Fibroblast of skin of scalp (primary cell): ENCODE results near the gene HHATL. TPM values are rescaled to one million over a fixed set of nuclear protein-coding genes. Genes with fewer than 3 reads are reported as not detected.

Source experiments
- DNase-seq: peaks from one replicate; pipeline ENCODE4 v3.0.0-alpha.2; 2013
- polyA plus RNA-seq, 2 experiments: library from polyadenylated mRNA; unstranded; fragments of 120-200 nt; gene quantifications; one replicate each; pipeline ENCODE4 v1.2.1, GENCODE V29; 2013; ENCODE audit not compliant: insufficient read length in 2 of 2

The HHATL gene, protein sequence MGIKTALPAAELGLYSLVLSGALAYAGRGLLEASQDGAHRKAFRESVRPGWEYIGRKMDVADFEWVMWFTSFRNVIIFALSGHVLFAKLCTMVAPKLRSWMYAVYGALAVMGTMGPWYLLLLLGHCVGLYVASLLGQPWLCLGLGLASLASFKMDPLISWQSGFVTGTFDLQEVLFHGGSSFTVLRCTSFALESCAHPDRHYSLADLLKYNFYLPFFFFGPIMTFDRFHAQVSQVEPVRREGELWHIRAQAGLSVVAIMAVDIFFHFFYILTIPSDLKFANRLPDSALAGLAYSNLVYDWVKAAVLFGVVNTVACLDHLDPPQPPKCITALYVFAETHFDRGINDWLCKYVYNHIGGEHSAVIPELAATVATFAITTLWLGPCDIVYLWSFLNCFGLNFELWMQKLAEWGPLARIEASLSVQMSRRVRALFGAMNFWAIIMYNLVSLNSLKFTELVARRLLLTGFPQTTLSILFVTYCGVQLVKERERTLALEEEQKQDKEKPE
- 0.26 TPM for polyA plus RNA-seq (2013, experiment 1 of 2; ENCODE audit: insufficient read length)
- 1.8 TPM for polyA plus RNA-seq (2013, experiment 2 of 2; ENCODE audit: insufficient read length)

DNA sequence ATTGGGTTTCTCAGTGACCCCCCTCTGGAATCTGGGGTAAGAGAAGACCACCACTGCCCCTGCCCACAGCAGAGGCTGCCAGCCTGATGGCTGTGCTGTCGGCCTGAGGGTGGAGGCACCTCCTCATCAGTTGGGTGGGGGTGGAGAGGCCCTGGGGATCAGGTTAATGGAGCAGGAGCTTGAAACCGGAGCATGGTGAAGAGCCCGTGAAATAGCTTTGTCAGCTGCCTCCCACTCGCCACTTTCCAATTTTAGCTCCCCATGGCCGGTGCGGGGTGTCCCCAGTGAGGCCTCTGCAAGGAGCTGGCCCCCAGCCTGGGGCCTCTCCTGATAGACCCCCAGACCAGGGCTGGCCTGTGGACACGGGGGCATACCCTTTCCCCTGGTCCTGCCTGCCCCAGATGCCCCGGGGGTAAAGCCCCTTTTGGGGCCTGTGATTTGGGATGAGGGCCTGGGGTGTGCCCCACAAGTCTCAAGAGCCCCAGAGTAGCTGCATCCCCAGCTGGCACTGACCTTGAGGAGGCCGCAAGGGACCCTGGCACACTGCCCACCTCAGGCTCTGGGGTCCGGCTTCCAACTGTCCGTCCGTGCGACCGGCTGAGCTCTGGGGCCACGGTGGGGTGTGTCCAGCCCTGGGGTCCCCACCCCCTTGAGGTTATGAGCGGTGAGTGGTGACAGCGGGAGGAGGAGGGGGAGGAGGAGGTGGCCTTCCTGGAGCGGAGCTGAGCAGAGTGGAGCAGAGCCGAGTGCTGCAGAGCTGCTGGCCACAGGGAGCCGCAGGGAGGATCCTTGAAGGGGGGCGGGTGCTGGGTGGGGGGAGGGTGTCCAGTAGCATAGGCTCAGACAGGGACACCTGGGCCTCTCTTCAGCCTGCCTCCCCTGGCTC, at the start of gene HHATL:
TSS of gene HHATL (minus strand) at position 733 of the 886 bp plus-strand sequence. CDS start 1,972 bp downstream, outside the sequence.
- no peak for DNase-seq

DNA sequence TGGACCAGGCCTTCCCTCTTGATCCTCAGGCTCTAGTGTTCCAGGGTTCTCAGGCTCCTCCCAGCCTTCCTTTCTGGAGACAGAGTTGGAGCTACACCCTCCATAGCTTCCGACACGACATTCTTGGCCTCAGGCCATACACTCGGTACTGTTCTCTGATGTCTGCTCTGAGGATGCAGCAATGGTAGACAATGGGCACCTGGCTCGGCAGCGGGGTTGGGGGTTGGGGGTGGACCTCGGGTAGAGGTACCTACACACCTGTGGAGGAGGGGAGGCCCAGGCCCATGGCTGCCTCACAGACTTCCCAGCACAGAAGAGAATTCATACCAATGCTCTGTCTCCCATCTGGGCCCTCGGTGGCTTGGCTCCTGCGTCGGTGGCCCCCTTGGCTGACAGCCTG, 49.0 kb upstream of the HHATL start:
- DNase-seq = no peak

DNA sequence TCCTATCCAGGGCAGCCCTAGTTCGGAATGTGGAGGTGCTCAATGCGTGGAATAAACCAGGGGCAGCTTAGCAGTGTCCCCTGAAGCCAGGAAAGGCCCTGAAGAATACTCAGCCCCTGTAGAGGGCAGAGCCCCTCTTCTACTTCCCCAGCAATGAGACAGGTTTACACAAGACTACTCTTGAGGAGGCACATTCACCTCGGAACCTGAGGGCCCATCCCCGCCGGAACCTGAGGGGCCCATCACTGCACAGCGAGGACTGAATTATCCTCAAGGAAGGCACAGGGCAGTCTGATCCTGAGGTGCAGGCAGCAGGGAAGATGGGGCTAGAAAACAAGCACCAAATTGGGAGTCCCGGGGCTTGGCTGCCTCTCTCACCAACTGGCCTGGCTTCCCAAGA, 48.2 kb upstream of the HHATL start:
- no peak for DNase-seq

DNA sequence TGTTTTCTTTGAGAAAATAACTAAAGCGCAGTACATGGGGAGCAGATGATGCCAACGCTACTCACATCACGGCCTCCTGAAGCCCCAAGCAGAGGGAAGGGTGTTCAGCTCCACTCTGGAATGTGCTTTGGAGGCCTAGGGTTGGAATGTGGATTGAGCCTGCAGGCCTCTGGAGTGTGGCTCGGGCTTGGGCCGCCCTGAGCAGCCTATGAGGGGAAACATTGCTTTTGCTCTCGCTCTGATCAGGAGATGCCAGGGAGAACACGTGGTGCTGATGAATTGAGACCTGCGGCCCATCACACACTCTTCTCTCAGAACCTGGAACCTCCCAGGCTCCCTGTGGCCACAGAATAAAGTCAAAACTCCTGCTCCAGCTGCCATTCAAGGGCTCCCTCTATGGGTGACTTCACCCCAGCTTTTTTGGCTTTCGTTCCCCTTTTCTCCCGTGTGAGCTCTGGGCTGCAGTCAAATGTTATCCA, 47.2 kb upstream of the HHATL start:
- DNase-seq = peak; percentile 43

DNA sequence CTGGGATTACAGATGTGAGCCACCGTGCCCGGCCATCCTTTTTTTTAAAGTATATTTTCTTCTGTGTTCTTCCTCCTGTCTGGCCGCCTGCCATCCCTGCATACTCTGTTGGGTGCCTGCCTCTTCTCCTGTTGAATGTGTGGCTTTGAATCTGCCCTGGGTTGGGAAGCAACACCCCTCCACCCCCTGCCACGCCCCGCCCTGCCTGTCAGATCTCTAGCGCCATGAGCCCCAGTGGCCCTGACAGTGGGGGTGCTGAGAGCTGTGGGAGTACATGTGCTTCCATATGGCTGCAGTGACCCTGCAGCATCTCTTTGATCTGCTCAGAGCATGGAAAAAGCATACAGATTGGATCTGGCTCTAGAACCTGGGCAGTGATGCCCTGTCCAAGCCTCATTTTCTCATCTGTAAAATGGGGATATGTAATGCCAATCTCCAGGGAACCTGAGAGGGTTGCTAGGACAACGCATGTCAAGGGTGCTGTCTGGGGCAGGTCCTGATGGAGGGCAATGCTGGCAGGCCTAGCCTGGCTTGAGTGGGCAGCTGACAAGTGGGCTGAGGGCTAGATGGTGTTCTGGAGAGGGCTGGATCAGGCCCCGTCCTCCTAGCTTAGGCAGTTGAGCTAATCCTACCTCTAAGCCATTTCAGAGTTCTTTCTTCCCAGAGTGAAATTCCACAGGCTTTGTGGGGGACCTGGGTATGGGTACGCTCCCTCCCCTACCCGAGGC, 46.6 kb upstream of the HHATL start:
- no peak for DNase-seq

DNA sequence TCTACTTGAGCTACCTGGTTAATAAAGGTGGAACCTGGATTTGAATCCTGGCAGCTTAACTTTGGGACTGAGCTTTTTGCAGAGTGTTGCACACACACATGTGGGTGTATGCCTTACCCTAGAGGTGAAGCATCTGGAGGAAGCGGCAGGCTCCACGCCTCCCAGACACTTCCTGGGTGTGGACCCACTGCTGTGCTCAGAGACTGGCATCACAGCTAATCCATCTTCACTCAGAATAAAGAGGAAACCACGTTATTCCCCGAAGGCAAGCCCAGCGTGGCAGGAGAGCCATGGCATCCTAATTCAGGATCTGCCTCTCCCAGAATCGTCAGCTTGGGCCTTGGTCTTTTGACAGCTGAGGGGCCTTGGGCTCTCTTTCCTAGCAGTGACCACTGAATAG, 45.0 kb upstream of the HHATL start:
- no peak for DNase-seq

DNA sequence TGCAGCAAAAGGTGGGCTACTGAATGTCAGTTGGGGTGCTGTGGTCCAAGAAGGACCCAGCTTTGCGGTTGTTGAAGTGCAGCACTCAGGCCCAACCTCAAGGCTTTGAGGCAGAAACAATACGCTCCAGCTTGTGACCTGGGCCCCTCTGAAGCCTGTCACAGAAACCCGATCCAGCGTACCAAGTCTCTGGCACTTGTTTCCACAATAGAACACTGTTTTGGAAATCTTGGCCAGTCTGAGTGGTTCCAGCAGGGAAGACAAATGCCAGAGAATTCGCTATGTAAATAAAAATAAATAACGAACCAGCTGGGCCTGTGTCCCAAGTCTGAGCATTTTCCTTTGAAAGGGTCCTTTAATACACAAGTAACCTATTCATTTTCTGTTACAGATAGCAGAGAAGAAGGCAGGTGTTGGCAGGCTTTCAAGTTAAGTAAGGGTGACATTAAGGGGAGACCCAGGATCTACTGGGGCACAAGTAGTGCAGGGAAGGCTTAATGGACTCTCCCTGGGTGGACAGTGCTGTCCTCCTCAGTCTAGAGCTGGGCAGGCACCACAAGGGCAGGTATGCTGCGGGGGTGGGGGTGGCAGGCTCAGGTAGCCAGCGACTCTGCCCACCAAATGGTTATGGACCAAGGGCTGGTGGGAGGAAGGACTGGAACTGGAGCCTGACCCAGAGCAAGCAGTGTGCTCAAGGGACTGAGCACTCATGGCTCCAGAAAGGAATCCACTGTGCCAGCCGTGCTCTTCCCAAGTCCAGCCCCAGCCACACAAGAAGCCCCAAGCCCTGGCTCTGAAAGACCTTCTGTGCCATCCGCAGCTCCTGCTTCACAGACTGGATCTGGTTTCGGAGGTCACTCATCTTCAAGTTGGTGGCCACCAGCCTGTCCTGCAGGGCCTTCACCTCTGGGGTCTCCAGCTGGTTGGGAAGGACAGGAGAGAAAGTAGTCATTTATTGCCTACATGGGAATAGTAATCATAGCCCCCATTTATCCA, 44.2 kb upstream of the HHATL start:
- DNase-seq = no peak

DNA sequence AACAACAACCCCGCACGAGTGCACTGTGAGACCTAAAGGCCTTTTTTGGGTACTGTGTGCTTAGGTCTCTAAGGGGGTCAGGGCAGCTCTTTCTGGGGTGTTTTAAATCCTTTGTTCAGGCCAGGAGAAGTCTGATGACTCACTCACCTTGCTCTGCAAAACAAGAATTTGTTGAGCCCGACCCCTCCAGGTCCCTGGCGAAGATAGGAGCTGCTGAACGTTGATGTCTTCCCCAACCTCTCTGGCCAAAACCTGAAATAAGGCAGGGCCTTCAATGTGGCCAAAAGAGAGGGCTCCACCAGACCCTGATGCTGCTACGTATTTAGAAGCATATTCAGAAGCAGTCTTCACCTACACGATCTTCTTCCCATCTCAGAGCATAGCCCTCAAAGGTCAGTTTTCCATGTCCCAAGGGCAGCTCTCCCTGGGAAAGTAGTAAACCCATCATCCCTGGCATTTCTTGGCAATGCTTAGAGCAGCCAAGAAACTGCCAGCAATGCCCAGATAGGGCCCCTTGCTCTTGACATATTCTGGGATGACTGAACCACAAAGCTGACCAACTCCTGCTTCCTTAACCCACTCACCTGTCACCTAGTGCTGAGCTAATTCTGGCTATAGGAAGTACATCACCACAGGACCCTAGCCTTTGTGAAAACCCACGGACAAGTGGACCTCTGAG, 43.3 kb upstream of the HHATL start:
- DNase-seq = no peak

DNA sequence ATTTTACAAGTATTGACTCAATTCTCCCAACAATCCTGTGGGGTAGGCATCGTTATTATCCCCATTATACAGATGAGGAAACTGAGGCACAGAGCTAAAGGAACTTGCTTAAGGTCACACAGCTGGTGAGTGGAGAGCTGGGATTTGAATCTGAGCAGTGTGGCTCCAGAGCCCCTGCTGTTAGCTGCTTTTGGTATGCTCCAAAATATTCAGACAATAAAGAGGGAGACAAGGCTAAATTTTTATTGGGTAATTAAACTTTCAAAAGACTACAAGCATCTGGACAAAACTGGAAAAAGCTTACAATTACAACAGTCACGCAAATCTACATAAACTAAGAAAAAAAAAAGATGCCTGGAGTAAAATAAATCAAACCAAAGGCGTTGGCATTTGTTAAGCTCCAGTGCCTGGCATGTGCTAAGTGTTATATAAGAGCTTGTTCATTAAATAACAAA, 42.7 kb upstream of the HHATL start:
- DNase-seq = no peak

DNA sequence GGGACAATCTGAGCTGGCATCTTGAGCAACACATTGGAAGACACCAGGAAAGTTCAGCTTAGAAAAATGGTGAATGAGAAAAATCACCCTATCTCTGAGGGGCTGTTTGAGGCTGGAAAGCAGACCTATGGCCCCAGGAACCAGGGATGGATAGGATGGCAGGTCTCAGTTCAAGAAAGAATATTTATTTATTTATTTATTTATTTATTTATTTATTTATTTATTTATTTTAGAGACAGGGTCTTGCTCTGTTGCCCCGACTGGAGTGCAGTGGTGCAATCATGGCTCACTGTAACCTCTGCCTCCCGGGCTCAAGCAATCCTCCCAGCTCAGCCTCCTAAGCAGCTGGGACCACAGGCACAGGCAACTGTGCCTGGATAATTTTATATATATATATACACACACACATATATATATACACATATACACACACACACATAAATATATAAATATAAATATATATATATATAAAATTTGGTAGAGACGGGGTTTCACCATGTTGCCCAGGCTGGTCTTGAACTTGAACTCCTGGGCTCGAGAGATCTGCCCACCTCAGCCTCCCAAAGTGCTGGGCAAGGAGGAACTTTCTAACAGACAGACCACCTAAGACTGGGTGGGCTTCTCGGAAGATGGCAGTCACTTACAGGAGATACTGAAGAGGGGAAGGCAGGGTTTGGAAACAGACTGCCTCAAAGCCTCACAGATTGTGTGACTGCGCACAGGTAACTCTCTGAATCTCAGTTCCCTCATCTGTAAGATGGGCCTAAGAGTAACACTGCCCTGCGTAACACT, 40.8 kb upstream of the HHATL start:
- no peak for DNase-seq

DNA sequence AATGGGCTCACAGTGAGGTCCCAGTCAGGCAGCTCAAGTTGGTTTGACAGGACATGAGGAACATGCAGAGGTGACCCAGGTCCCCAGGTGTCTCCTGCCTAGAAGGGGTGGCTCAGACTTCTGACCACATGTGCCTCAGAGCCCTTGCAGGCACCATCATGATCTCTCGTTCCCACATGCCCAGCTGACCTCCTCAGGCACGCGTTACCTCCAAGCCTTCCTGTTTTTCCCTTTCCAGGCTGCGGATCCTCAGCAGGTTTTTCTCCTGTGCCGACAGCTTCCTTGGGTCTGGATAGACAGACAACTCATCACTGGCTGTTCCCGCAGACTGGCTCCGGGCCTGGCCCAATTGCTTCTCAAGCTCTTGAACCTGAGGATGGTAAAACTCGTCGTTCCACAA, 40.1 kb upstream of the HHATL start:
- no peak for DNase-seq

DNA sequence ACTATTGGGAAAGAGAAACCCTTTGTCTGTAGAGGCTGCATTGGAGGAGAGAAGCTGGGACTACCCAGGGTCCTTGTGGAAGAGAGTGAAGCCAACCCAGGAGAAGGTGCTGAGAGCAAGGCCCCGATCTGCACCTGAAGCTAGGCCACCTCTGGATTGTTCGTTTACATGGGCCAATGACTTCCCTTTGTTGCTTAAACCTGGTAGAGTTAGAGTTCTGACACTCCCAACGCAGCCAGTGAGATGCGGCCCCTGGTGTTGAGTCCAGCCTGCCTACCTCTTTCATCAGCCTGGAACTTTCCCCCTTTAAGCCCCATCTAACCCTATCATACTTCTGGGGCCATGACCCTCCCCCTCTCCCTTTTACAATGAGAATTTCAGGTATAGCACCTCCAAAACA, 39.7 kb upstream of the HHATL start:
- no peak for DNase-seq

DNA sequence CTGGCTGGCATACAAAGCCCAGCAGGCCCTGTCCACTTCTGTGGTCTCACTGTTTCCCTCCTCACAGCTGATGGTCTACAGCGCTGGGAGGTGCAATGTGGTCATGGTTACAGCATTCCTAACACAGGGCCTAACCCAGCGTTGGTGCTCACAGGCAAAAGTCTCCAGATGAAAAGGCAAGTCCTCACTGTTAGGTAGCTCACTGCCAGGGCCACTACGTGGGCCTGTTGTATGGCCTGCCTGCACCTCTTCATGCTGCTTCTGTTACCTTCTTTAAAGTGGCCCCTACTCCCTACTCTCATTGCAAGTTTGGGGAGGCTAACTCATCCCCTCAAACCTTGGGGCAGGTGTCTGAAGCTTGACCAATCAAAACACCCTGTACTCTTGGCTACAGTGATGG, 39.2 kb upstream of the HHATL start:
- DNase-seq = no peak

DNA sequence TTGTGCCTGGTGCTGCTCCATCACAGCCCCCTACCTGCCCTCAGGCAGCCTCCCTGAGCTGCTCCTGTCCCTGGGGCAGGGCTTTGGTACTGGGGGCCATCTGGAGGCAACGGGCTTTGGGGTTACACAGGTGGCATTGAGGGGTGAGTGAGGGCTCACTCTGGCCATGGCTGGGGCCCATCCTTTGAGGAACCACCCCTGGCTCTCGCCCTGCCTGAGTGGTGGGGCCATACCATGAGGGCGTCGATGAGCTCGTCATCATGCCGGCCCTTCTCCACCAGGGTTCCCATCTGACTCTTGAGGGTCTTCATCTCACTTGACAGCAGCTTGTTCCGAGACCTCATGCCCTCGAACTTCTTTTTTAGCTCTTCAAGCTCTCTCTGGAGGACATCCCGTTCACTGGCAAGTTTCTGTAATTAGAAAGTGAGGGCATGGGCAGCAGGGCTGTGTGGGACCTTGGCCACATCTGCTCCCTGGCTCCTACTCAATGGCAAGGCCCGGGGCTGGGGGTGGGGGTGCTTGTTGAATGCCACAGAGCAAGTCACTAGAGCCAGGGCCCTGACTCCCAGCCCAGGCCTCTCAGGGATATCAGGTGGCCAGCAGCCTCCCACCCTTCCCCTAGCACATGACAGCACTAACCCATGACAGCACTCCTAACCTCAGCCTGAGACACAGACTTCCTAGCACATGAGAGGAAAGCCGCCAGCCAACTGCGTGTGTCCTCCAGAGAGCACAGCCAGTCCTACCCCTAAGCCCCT, 37.0 kb upstream of the HHATL start:
- DNase-seq = no peak

DNA sequence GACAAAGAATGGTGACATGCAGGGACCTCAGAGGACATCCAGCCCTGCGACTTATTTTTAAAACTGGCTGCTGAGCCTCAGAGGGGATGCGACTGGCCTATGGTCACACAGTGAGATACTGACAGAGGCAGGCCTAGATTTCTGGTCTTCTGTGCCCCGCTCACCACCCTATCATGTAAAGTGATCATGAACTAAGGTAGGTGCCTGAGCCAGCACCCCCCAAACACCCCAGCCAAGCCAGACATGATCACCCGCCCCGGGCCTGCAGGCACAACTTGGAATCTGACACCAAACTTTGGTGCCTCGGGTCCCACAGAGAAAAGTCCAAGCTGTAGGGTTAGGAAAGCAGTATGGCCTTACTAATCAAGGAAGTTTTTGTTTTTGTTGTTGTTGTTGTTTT, 33.9 kb upstream of the HHATL start:
- DNase-seq = no peak

DNA sequence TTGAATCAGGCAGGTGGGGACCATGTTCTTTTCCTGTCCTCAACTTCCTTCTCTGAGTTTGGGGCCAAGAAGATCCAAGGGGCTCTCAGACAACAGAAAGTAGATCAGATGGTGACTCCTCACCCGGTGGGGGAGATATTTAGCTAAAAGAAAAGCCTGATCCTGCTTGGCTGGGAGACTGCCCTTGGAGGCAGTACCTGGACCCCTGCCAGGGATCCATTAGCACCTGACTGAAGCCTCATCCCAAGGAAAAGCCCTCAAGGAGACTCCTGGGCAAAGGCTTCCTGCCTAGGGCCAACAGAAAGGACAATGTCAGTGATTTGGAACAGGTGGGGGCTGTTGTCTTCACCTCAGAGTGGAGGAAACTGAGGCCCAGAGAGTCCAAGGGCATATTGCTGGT, 33.5 kb upstream of the HHATL start:
- no peak for DNase-seq

DNA sequence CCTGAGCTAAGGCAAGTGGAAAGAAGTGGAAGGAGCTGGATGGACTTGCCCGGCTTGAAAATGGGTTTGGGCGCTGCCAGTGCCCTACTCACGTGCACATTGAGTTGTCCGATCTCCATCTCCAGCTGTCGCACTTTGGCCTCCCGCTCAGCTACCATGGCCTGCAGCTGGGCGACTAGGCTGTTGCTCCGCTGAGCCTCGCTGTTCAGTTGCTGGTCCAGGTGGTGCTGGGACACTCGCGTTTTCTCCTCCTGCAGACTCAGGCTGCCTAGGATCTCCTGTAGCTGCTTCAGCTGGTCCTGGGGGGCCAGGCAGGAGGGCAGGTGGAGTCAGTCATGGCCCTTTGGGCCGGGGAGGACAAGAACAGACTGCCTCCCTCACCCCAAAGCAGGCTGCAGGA, 33.0 kb upstream of the HHATL start:
- no peak for DNase-seq

DNA sequence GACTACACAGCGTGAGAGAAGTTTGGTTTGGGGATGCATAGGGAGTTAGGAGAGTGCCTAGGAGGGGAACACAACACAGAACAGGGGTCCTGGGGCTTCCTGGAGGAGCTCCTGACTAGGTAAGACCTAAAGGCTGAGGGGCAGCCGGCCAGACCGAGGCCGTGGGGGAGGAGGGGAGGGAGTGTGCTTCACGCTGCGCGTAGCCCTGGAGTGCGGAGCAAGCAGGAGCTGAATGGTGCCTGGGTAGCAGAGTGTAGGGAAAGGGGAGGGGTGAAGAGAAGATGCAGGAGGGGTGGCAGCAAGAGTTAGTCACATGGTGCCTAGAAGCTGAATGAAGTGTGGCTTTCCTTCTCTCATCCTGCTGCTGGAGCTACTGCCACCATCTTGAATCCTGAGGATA, 32.4 kb upstream of the HHATL start:
- no peak for DNase-seq
